Measurements from ENCODE around the gene XPO6.

DNA sequence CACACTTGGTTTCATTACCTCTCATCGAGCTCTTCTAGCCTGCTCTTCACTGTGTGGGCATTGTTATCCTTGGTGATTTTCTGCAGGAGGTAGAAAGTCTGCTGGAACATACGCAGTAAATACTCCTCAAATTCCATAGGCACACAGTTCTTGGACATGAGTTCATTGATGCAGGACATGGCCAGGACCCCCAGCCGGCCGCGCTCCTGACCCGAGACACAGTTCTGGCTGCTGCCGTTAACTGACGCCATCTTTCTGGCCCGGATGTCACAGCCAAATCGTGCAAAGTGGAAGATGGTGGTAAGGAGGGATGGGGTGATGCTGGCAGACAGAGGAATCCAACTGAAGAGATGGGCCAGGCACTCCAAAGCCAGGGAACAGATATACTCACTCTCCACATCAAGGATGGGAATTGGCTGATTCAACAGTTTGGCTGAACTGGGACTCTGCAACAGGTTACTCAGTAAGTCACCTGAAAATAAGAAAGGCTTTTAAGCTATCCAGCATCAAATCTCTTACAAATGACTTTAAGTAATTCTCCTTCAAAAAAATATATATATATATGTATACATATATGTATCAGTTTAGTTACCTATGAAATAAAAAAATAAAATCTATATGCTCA lies 55.6 kb downstream of the XPO6 start:
- TF ChIP-seq, protein P1, sequence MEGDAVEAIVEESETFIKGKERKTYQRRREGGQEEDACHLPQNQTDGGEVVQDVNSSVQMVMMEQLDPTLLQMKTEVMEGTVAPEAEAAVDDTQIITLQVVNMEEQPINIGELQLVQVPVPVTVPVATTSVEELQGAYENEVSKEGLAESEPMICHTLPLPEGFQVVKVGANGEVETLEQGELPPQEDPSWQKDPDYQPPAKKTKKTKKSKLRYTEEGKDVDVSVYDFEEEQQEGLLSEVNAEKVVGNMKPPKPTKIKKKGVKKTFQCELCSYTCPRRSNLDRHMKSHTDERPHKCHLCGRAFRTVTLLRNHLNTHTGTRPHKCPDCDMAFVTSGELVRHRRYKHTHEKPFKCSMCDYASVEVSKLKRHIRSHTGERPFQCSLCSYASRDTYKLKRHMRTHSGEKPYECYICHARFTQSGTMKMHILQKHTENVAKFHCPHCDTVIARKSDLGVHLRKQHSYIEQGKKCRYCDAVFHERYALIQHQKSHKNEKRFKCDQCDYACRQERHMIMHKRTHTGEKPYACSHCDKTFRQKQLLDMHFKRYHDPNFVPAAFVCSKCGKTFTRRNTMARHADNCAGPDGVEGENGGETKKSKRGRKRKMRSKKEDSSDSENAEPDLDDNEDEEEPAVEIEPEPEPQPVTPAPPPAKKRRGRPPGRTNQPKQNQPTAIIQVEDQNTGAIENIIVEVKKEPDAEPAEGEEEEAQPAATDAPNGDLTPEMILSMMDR (conservative IDR thresholded peaks at IDR 0.05; ENCODE audit: low read length) = no peak
- no peak for TF ChIP-seq EZH2phosphoT487 (IDR thresholded peaks at IDR 0.05; ENCODE audit: borderline replicate concordance)
